Measurements from ENCODE around the gene PTPRE.
A peak's percentile ranks its signal among the peaks of the same experiment; 100 is the strongest.

Gene PTPRE

DNA sequence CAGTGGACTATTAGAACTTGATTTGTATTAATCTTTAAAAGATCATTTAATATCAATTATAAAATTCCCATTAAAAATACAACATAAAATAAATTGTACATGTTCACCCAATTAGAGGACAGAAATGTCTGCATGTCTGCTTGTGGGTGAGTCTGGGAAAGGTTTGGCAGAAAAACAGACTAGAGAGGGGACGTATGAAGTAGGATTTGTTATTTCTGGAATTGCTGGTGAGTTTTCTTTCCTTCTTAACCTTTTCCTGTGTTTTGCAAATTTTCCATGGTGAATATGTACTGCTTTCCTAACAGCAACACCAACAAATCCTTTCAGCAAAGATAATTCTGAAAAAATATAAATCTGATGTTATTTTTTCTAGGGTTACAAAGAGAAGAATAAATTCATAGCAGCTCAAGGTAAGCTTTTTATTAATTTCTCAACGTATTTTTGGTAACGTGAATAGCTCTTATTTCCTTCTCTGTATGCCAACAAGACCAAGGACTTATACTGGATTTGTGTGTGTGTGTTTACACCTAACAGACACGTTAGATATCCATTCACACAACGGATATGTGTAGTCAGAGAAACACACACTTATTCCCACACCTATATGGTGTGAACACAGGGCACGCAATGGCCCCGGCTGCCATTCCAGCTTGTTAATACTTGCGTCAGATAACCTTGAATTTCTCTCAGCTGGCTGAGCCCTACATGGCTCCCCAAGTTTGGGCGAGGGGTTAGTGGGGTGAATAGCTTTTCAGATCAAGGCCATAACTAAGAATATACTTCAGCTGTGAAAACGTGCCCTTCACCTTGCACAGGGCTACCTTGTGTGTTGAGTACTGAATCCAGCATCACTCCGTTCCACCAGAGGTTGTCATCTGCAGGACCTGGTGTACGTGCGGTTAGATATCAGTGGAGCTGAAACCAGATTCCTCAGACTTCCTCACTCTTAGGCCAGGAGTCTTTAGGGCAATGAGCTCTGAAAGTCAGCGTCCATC, 154.7 kb downstream of the PTPRE start:
- Histone ChIP-seq H3K36me3 (replicated peaks; ENCODE audit: low read depth, low read length) (peaks cover 55% of the 10 kb centered on the region), H3K9me3 (ENCODE audit: insufficient read depth, low read length) (no peaks in the 10 kb centered on the region), H3K9ac (ENCODE audit: low read length) (peak overlapping the region; percentile 81), H2AFZ (ENCODE audit: low read depth, low read length) (no peak overlapping the region), H3K79me2 (ENCODE audit: low read length) (peaks cover 15% of the 10 kb centered on the region; the same call in 1 of the 2 replicates), H3K27me3 (ENCODE audit: low read depth, low read length) (no peaks in the 10 kb centered on the region), H4K20me1 (ENCODE audit: insufficient read depth, low read length) (no peaks in the 10 kb centered on the region), H3K4me2 (ENCODE audit: low read length) (peak overlapping the region; percentile 50), H3K4me1 (ENCODE audit: low read length) (peaks cover 93% of the 10 kb centered on the region), H3K27ac (ENCODE audit: low read length) (peak overlapping the region; percentile 99), H3K4me3 (ENCODE audit: low read length) (peak overlapping the region; percentile 40; the same call in 1 of the 2 replicates)
- TF ChIP-seq, protein P1, sequence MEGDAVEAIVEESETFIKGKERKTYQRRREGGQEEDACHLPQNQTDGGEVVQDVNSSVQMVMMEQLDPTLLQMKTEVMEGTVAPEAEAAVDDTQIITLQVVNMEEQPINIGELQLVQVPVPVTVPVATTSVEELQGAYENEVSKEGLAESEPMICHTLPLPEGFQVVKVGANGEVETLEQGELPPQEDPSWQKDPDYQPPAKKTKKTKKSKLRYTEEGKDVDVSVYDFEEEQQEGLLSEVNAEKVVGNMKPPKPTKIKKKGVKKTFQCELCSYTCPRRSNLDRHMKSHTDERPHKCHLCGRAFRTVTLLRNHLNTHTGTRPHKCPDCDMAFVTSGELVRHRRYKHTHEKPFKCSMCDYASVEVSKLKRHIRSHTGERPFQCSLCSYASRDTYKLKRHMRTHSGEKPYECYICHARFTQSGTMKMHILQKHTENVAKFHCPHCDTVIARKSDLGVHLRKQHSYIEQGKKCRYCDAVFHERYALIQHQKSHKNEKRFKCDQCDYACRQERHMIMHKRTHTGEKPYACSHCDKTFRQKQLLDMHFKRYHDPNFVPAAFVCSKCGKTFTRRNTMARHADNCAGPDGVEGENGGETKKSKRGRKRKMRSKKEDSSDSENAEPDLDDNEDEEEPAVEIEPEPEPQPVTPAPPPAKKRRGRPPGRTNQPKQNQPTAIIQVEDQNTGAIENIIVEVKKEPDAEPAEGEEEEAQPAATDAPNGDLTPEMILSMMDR (IDR thresholded peaks at IDR 0.05; ENCODE audit: low read depth, low read length), result no peak
- TF ChIP-seq EZH2phosphoT487 (IDR thresholded peaks at IDR 0.05; ENCODE audit: low read depth), result no peak

DNA sequence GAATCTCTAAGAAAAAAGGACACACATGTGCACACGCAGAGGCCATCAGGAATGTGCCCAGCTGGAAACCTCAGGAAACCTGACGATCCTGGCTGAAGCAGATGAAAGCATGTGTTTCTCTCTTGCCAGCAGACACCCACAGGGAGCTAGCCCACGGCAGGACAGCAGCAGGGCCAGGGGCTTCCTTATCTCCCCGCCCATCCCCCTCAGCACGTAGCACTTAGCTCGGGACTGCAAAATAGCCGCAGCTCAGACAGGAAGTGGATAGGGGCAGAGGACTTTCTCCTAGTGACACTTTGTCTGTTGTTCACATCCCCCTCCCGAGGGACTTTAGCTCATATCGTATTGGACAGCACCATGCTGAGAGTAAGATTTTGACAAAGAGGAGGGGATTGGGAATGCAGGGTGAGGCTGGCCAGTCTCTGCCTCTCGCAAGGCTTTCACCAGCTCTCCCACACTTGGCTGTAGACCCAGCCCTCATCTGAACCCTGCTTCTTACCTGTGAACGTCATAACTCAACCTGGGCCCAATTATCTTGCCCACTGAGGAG, 155.5 kb downstream of the PTPRE start:
- peak overlapping the region; percentile 50 for H3K4me2 ChIP-seq (ENCODE audit: low read length)

GRCh38 chr10:128062881-128063563, 156.1 kb downstream of the PTPRE start:
- H3K4me3 ChIP-seq (ENCODE audit: low read length), result peak overlapping the region; percentile 53
- H3K36me3 ChIP-seq (replicated peaks; ENCODE audit: low read depth, low read length), result peaks cover 60% of the 10 kb centered on the region
- no peaks in the 10 kb centered on the region for H4K20me1 ChIP-seq (ENCODE audit: insufficient read depth, low read length)
- peak overlapping the region; percentile 78 for H3K4me2 ChIP-seq (ENCODE audit: low read length)
- H3K79me2 ChIP-seq (ENCODE audit: low read length), result peaks cover 15% of the 10 kb centered on the region; the same call in 1 of the 2 replicates
- no peak overlapping the region for H2AFZ ChIP-seq (ENCODE audit: low read depth, low read length)
- no peaks in the 10 kb centered on the region for H3K27me3 ChIP-seq (ENCODE audit: low read depth, low read length)
- H3K4me1 ChIP-seq (ENCODE audit: low read length), result peaks cover 98% of the 10 kb centered on the region
- TF ChIP-seq, protein P1 (IDR thresholded peaks at IDR 0.05; ENCODE audit: low read depth, low read length), result no peak
- no peak for TF ChIP-seq EZH2phosphoT487 (IDR thresholded peaks at IDR 0.05; ENCODE audit: low read depth)
- no peaks in the 10 kb centered on the region for H3K9me3 ChIP-seq (ENCODE audit: insufficient read depth, low read length)
- peak overlapping the region; percentile 99 for H3K27ac ChIP-seq (ENCODE audit: low read length)
- H3K9ac ChIP-seq (ENCODE audit: low read length), result peak overlapping the region; percentile 82

More for the DNA sequence above, 155.5 kb downstream of the PTPRE start:
- H3K36me3 ChIP-seq (replicated peaks; ENCODE audit: low read depth, low read length), result peaks cover 60% of the 10 kb centered on the region
- TF ChIP-seq EZH2phosphoT487 (IDR thresholded peaks at IDR 0.05; ENCODE audit: low read depth), result no peak
- TF ChIP-seq, protein P1 (IDR thresholded peaks at IDR 0.05; ENCODE audit: low read depth, low read length), result no peak
- H3K79me2 ChIP-seq (ENCODE audit: low read length), result peaks cover 15% of the 10 kb centered on the region; the same call in 1 of the 2 replicates
- H3K27ac ChIP-seq (ENCODE audit: low read length), result peak overlapping the region; percentile 99
- H3K4me1 ChIP-seq (ENCODE audit: low read length), result peaks cover 98% of the 10 kb centered on the region
- peak overlapping the region; percentile 40 for H3K4me3 ChIP-seq (ENCODE audit: low read length)
- no peaks in the 10 kb centered on the region for H4K20me1 ChIP-seq (ENCODE audit: insufficient read depth, low read length)
- H3K9me3 ChIP-seq (ENCODE audit: insufficient read depth, low read length), result no peaks in the 10 kb centered on the region
- peak overlapping the region; percentile 81 for H3K9ac ChIP-seq (ENCODE audit: low read length)
- no peaks in the 10 kb centered on the region for H3K27me3 ChIP-seq (ENCODE audit: low read depth, low read length)
- no peak overlapping the region for H2AFZ ChIP-seq (ENCODE audit: low read depth, low read length)
